GM13976 (cell line): ENCODE data around the gene TRAF1.

Source experiments
- DNase-seq: peaks from one replicate; pipeline ENCODE4 v3.0.0; 2012; ENCODE audit warnings: low spot score
- in situ Hi-C: fragments of 300-500 bp; cut with MboI; formaldehyde crosslinking; loops from one replicate; pipeline ENCODE4 v1.12.0; 2022; ENCODE audit warnings: low sequenced_read_pairs, mixed read lengths, inconsistent platforms; ENCODE audit not compliant: unreplicated experiment
- TF ChIP-seq, protein P1 (sequence below): IDR thresholded peaks from 2 replicates; pipeline ENCODE4 v1.5.1; 2012; ENCODE audit warnings: borderline replicate concordance, mild to moderate bottlenecking; ENCODE audit not compliant: insufficient read depth; ENCODE audit errors: extremely low read depth, missing control alignments, control extremely low read depth

The TRAF1 gene

DNA sequence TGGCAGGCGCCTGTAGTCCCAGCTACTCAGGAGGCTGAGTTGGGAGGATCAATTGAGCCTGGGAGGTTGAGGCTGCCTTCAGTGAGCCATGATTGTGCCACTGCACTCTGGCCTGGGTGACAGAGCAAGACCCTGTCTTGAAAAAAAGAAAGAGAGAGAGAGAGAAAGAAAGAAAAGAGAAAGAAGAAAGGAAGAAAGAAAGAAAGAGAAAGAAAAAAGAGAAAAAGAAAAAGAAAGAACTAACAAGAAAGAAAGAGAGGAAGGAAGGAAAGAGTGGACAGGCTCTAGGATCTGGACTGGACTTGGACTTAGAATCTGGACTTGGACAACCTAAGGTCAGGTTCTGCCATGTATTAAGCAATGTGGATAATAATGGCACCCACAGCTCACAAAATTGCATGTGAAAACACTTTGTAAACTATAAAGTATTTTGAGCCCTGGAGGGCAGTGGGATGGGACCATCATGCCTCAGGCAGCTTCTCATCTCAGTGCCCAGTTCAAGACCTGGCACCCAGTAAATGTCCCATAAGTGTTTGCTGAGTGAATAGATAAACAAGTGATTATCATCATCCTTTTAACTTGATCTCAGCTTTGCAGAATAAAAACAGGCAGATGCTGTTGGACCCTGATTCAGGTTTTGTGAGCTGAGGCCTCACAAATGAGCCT, 36.9 kb downstream of the TRAF1 start:
- DNase-seq = no peak
- TF ChIP-seq, protein P1, sequence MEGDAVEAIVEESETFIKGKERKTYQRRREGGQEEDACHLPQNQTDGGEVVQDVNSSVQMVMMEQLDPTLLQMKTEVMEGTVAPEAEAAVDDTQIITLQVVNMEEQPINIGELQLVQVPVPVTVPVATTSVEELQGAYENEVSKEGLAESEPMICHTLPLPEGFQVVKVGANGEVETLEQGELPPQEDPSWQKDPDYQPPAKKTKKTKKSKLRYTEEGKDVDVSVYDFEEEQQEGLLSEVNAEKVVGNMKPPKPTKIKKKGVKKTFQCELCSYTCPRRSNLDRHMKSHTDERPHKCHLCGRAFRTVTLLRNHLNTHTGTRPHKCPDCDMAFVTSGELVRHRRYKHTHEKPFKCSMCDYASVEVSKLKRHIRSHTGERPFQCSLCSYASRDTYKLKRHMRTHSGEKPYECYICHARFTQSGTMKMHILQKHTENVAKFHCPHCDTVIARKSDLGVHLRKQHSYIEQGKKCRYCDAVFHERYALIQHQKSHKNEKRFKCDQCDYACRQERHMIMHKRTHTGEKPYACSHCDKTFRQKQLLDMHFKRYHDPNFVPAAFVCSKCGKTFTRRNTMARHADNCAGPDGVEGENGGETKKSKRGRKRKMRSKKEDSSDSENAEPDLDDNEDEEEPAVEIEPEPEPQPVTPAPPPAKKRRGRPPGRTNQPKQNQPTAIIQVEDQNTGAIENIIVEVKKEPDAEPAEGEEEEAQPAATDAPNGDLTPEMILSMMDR = no peak
- in situ Hi-C loops = no loop called here

DNA sequence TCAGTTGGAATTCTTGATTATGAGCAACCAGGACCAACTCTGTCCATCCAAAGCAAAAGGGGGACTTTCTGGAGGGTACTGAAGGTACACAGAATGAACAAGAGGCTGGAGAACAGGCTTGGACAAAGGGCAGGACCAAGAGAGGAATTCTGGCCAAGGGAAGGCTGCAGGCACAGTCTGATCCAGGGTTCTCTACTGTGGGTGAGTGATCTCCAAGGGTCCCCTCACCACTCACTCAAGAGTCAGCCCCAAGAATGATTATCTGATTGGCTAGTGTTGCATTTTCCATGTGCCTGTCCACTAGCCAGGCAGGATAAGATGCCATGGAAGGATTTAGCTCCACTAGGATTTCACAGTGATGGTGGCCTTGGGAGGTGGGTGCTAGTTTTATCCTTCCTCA, 38.0 kb downstream of the TRAF1 start:
- in situ Hi-C loops = no loop called here
- DNase-seq = no peak
- TF ChIP-seq, protein P1 = no peak

DNA sequence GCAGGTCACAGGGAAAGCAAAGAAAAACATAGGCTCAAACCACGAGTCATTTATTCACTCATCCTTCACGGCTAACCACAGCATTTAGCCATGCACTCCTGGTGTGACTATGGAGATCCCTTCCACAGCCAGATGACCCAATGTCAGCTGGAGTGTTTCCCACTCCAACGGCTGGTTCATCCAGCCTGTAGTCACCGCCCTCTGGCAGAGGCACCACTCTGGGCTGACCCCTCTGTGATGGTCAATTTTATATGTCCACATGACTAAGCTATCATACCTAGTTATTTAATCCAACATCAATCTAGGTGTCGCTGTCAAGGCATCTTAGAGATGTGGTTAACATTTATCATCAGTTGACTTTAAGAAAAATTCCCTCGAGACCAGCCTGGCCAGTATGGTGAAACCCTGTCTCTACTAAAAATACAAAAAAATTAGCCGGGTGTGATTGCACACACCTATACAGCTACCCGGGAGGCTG, 40.1 kb downstream of the TRAF1 start:
- TF ChIP-seq, protein P1 = no peak
- in situ Hi-C loops = no loop called here
- DNase-seq = no peak

DNA sequence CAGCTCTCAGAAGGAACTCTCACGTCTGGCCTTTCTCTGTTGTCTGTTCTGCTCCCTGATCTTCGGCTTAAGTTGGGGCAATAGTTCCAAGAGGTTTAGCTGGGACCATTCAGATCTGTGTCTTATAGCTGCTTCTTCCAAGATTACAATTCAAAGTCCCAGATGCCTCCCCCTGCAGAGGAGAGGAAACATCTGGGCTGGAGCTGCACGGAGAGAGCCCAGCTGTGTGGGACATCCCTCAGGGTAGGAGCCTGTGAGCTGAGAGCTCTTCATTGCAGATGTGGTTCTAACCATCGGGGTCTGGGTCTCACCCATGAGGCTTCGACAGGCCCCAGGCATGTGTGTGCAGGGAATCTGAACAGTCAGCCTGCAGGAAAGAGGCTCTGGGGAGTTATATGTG, 40.6 kb downstream of the TRAF1 start:
- TF ChIP-seq, protein P1 = no peak
- no peak for DNase-seq

DNA sequence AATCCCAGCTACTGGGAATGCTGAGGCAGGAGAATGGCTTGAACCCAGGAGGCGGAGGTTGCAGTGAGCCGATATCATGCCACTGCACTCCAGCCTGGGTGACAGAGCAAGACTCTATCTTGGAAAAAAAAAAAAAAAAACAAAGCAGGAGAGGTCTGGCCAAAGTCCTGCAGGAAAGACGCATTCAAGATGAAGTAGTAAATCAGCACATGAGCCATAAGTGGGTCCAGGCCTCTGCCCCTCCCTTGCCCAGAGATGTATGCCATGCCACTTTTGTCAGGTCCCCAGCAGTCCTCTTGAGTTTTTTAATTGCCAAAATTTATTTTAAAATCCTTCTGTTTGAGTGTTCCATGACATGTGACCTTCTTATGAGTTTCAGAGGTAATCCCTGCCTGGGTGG, 41.1 kb downstream of the TRAF1 start:
- in situ Hi-C loops = no loop called here
- DNase-seq = no peak
- TF ChIP-seq, protein P1 = no peak

More for the DNA sequence above, 40.6 kb downstream of the TRAF1 start:
- in situ Hi-C loops = no loop called here

DNA sequence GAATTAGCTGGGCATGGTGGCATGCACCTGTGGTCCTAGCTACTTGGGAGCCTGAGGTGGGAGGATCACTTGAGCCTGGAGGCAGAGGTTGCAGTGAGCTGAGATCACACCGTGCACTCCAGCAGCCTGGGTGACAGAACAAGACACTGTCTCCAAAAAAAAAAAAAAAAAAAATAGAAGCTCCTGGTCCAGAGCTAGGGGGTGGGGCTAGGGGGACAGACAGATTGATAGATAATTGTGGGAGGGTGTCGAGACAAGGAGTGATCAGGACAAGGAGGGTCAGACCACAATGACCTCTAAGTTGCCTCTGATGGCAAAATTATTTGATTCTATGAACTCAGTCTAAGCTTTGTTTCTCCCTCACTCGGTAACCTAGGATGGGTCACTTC, 43.0 kb downstream of the TRAF1 start:
- TF ChIP-seq, protein P1 = no peak
- DNase-seq = no peak
- in situ Hi-C loops = no loop called here

DNA sequence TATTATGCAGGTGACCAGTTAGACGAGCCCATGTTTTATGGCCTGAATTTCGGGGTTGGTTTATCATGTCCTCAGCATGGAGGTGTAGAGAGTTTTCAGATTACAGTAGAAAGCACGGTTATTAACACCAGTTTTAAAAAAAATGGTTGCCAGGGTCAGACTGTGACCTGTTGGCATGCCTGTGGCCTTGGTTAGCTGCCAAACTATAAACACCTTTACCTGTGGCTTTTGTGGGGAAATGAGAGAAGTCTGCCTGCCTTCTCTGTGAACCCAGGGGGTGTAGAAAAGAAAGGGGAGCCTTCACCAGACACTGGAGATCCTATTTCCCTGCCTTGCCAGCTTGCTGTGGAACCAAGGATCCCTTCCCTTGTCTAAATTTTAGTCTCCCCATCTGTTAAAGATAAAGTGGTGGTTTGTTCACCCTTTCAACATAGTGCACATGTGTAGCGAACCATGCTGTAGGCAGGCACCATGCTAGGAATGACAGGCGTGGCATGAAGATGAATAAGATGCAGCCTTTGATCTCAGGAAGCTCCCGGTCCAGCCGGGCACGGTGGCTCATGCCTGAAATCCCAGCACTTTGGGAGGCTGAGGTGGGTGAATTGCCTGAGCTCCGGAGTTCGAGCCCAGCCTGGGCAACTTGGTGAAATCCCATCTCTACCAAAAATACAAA, 43.5 kb downstream of the TRAF1 start:
- no peak for DNase-seq
- in situ Hi-C loops = no loop called here
- TF ChIP-seq, protein P1 = no peak
